Measurements from ENCODE around the gene RFWD3. TPM values are rescaled to one million over a fixed set of nuclear protein-coding genes. Genes with fewer than 3 reads are reported as not detected.

RFWD3 gene
- total RNA-seq, 1 experiment from 2014 or later, result 36.3 TPM

DNA sequence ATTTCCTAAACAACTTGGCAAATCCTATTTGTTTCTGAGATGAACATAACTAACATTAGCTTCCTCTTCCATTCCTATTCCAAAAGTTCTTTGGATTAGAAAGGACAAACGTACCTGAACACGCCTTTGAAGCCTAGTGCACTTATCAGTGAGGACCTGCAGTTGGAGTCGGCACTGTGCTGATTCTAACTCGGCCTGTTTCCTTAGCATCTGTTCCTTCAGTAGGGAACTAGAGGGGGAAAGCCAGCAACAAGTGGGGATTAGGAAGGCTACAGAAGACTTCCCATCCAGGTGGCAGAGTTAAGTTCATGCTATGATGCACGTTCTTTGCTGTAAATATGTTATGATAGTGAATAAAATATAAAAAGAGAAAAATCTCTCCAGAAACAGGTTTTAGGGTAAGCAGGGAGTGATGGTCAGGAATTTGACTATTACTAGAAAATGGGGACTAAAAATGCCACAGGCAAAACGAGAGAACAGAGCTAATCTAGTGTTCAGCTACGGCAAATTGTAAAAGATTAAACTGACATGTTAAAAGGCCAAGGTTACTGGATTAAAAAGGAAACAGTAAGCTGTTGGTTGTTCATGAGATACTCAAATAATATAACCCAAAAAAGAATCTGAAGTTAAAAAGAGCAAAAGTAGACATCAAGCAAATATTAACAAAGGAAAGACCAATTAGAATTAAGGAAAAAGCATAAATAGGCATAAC lies 28.8 kb downstream of the RFWD3 start:
- Histone ChIP-seq H3K79me2 (ENCODE audit: low read length) (peaks cover 28% of the 10 kb centered on the region), H3K9ac (ENCODE audit: low read length) (no peak overlapping the region), H2AFZ (ENCODE audit: low read length) (no peak overlapping the region), H3K27me3 (ENCODE audit: low read length) (no peaks in the 10 kb centered on the region), H3K9me2 (replicated peaks; ENCODE audit: insufficient read depth, low read length) (no peaks in the 10 kb centered on the region), H3K27ac (ENCODE audit: low read length) (no peak overlapping the region), H3K9me3 (ENCODE audit: low read length) (no peaks in the 10 kb centered on the region), H3K4me2 (ENCODE audit: low read depth, low read length, poor library complexity, severe bottlenecking) (no peak overlapping the region), H4K20me1 (ENCODE audit: insufficient read depth, low read depth, low read length) (no peaks in the 10 kb centered on the region), H3K4me3 (ENCODE audit: low read length) (no peak overlapping the region), H3K4me1 (ENCODE audit: low read length) (no peaks in the 10 kb centered on the region), H3K36me3 (ENCODE audit: insufficient read depth, low read length) (peaks cover 30% of the 10 kb centered on the region)
- no peak for DNase-seq

DNA sequence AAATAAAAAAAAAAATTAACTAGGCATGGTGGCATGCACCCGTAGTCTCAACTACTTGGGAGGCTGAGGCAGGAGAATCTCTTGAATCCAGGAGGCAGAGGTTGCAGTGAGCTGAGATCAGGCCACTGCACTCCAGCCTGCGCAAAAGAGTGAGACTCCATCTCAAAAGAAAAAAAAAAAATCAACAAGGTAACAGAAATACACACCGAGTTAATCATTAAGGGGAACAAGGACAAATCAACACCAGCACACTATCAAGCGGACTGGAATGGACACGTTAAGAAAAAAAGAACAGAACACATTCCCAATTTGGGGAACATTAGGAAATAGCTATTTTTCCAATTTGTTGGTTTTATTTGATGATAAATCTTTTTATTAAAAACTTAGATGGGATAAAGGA lies 31.4 kb downstream of the RFWD3 start:
- no peak for DNase-seq
- no peak overlapping the region for H3K27ac ChIP-seq (ENCODE audit: low read length)
- H3K9me2 ChIP-seq (replicated peaks; ENCODE audit: insufficient read depth, low read length), result no peaks in the 10 kb centered on the region
- H3K4me1 ChIP-seq (ENCODE audit: low read length), result no peaks in the 10 kb centered on the region
- no peak overlapping the region for H3K4me2 ChIP-seq (ENCODE audit: low read depth, low read length, poor library complexity, severe bottlenecking)
- H3K4me3 ChIP-seq (ENCODE audit: low read length), result no peak overlapping the region
- no peaks in the 10 kb centered on the region for H3K27me3 ChIP-seq (ENCODE audit: low read length)
- peaks cover 41% of the 10 kb centered on the region for H3K36me3 ChIP-seq (ENCODE audit: insufficient read depth, low read length)
- no peak overlapping the region for H2AFZ ChIP-seq (ENCODE audit: low read length)
- peaks cover 22% of the 10 kb centered on the region for H3K79me2 ChIP-seq (ENCODE audit: low read length)
- H3K9me3 ChIP-seq (ENCODE audit: low read length), result no peaks in the 10 kb centered on the region
- H3K9ac ChIP-seq (ENCODE audit: low read length), result no peak overlapping the region
- no peaks in the 10 kb centered on the region for H4K20me1 ChIP-seq (ENCODE audit: insufficient read depth, low read depth, low read length)

DNA sequence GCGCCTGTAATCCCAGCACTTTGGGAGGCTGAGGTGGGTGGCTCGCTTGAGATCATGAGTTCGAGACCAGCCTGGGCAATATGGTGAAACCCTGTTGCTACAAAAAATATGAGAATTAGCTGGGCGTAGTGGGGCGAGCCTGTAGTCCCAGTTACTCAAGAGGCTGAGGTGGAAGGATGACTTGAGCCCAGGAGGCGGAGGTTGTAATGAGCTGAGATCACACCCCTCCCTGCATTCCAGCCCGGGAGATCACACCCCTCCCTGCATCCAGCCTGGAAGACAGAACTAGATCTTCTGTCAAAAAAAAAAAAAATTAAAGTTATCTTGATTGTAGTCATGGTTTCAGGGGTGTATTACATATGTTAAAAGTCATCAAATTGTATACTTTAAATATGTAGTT lies 33.0 kb downstream of the RFWD3 start:
- no peaks in the 10 kb centered on the region for H3K9me2 ChIP-seq (replicated peaks; ENCODE audit: insufficient read depth, low read length)
- H2AFZ ChIP-seq (ENCODE audit: low read length), result no peak overlapping the region
- H4K20me1 ChIP-seq (ENCODE audit: insufficient read depth, low read depth, low read length), result no peaks in the 10 kb centered on the region
- no peak overlapping the region for H3K9ac ChIP-seq (ENCODE audit: low read length)
- DNase-seq, result no peak
- H3K36me3 ChIP-seq (ENCODE audit: insufficient read depth, low read length), result peaks cover 51% of the 10 kb centered on the region
- H3K27ac ChIP-seq (ENCODE audit: low read length), result no peak overlapping the region
- no peak overlapping the region for H3K4me3 ChIP-seq (ENCODE audit: low read length)
- no peak overlapping the region for H3K4me2 ChIP-seq (ENCODE audit: low read depth, low read length, poor library complexity, severe bottlenecking)
- H3K4me1 ChIP-seq (ENCODE audit: low read length), result no peaks in the 10 kb centered on the region
- H3K27me3 ChIP-seq (ENCODE audit: low read length), result no peaks in the 10 kb centered on the region
- no peaks in the 10 kb centered on the region for H3K9me3 ChIP-seq (ENCODE audit: low read length)
- H3K79me2 ChIP-seq (ENCODE audit: low read length), result peaks cover 19% of the 10 kb centered on the region

DNA sequence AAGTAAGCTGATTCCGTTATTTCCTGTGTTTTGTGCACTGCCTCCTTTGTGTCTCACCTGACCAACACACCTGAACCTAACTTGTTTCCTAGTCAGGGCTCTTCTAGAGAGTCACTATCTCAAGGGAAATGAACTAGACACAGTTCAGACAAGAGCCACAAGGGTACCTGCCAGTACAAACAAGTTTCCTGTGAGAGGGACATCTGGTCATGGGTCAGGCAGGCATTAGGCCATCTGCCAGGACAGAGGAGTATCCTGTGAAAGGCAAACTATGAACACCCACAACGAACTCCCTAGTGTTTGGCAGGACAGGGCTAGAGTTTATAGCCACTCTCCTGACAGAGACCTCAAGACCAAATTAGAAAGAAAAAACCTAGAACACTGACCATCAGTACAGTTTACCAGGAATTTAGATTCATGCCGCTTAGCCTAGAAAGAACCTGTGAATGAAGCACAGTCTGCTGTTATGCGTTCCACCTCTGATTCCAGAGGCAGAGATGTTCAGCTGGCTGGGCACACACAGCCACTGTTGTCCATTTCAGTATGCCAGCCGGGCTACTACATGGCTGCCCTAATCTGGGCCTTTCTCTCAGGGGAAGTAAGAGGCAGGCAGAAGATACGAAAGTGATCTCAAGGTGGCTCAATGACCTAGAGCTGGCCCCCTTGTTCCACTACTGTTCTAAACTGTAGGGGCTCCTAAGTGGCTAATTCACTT lies 39.0 kb downstream of the RFWD3 start:
- Histone ChIP-seq H3K27me3 (ENCODE audit: low read length) (no peaks in the 10 kb centered on the region), H3K9me3 (ENCODE audit: low read length) (no peaks in the 10 kb centered on the region), H4K20me1 (ENCODE audit: insufficient read depth, low read depth, low read length) (no peaks in the 10 kb centered on the region), H3K4me3 (ENCODE audit: low read length) (no peak overlapping the region), H3K9me2 (replicated peaks; ENCODE audit: insufficient read depth, low read length) (no peaks in the 10 kb centered on the region), H3K27ac (ENCODE audit: low read length) (no peak overlapping the region), H3K4me2 (ENCODE audit: low read depth, low read length, poor library complexity, severe bottlenecking) (no peak overlapping the region), H3K9ac (ENCODE audit: low read length) (no peak overlapping the region), H3K79me2 (ENCODE audit: low read length) (peaks cover 8% of the 10 kb centered on the region), H3K4me1 (ENCODE audit: low read length) (no peaks in the 10 kb centered on the region), H3K36me3 (ENCODE audit: insufficient read depth, low read length) (peaks cover 62% of the 10 kb centered on the region), H2AFZ (ENCODE audit: low read length) (no peak overlapping the region)
- no peak for DNase-seq

DNA sequence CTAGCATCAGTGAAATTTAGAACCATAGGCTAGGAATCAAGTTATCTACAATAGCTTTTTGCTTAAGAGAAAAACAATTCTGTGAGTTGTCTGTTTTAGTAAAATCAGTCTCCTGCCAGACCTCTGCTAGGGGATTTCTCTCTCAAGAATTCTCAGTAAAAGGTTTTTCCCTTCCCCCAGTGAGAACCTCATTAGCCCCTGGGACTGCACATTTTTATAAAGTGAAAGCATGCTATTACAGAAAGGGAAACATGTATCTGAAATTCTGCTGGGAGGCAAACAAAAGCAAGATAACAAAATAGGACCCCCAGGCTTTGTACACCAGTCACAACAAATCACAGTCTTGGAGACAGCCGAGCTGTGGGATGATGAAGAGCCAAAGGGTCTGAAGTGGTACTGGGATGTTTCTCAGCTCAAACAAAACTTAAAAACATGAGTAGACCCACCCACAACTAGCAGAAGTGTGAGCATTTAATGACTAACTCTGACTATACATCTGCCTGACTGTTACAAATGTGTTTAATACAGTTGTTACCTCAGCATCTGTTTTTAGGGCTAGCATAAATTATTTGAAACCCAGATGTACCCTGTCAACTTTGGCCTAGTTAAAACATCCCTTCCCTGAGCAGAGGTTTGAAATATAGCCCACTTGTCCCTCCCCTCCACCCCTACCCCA lies 39.8 kb downstream of the RFWD3 start:
- H3K27me3 ChIP-seq (ENCODE audit: low read length), result no peaks in the 10 kb centered on the region
- peaks cover 11% of the 10 kb centered on the region for H3K79me2 ChIP-seq (ENCODE audit: low read length)

DNA sequence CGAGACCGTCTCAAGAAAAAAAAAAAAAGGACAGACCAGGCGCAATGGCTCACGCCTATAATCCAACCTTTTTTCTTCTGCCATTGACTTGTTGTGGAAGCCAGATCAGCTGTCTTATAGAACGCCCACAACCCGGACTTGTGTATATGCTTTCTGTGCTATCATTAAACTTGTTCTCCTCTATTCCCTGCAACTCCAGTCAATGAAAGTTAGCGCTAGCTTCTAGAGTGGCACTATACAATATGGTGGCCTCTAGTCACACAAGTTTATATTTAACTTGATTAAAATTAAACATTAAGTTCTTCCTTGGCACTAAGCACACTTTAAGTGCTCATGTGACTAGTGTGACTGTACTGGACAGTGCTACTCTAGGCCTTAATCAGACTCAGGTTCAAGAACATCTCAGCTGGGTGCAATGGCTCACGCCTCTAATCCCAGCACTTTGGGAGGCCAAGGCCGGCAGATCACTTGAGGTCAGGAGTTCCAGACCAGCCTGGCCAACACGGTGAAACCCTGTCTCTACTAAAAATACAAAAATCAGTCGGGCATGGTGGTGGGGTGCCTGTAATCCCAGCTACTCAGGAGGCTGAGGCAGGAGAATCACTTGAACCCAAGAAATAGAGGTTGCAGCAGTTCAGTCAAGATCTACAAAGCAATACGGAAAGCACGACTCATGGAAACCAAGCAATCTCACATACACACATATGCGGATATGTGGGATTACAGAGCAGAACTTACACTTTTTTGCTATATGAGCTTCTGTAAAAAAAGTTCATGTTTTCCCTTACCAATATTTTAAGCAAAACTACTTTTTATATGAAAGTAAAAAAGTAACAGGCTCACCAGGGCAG lies 41.0 kb downstream of the RFWD3 start:
- Histone ChIP-seq H4K20me1 (ENCODE audit: insufficient read depth, low read depth, low read length) (no peaks in the 10 kb centered on the region), H3K4me2 (ENCODE audit: low read depth, low read length, poor library complexity, severe bottlenecking) (no peak overlapping the region), H3K4me1 (ENCODE audit: low read length) (no peaks in the 10 kb centered on the region), H3K27ac (ENCODE audit: low read length) (no peak overlapping the region), H3K4me3 (ENCODE audit: low read length) (no peak overlapping the region), H3K9ac (ENCODE audit: low read length) (no peak overlapping the region), H3K9me2 (replicated peaks; ENCODE audit: insufficient read depth, low read length) (no peaks in the 10 kb centered on the region), H3K79me2 (ENCODE audit: low read length) (peaks cover 11% of the 10 kb centered on the region), H3K9me3 (ENCODE audit: low read length) (no peaks in the 10 kb centered on the region), H2AFZ (ENCODE audit: low read length) (no peak overlapping the region), H3K36me3 (ENCODE audit: insufficient read depth, low read length) (peaks cover 61% of the 10 kb centered on the region), H3K27me3 (ENCODE audit: low read length) (no peaks in the 10 kb centered on the region)
- no peak for DNase-seq

More for the DNA sequence above, 39.8 kb downstream of the RFWD3 start:
- Histone ChIP-seq H3K27ac (ENCODE audit: low read length) (no peak overlapping the region), H3K36me3 (ENCODE audit: insufficient read depth, low read length) (peaks cover 69% of the 10 kb centered on the region), H3K9ac (ENCODE audit: low read length) (no peak overlapping the region), H3K4me1 (ENCODE audit: low read length) (no peaks in the 10 kb centered on the region), H3K9me3 (ENCODE audit: low read length) (no peaks in the 10 kb centered on the region), H2AFZ (ENCODE audit: low read length) (no peak overlapping the region), H3K4me2 (ENCODE audit: low read depth, low read length, poor library complexity, severe bottlenecking) (no peak overlapping the region), H3K4me3 (ENCODE audit: low read length) (no peak overlapping the region), H3K9me2 (replicated peaks; ENCODE audit: insufficient read depth, low read length) (no peaks in the 10 kb centered on the region), H4K20me1 (ENCODE audit: insufficient read depth, low read depth, low read length) (no peaks in the 10 kb centered on the region)
- DNase-seq, result no peak

DNA sequence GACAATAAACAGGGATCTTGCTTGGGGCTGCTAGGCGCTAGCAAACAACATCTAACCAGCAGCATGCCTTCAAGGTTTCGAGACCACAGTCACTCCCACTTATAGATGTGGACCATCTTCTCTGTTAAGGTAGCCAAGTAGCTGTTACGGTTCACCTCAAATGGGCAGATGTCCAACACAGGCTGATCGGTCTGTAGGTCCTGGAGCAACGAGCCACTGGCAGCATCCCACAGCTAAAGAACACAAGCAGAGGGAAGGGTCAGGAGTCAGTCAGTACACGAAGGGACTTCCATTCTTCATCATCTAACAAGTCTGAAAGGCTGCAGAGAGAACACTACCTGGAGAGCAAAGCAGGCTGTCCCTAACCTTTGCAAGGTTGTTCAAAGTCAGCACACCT lies 42.8 kb downstream of the RFWD3 start:
- H3K4me1 ChIP-seq (ENCODE audit: low read length), result no peaks in the 10 kb centered on the region
- no peaks in the 10 kb centered on the region for H4K20me1 ChIP-seq (ENCODE audit: insufficient read depth, low read depth, low read length)
- no peaks in the 10 kb centered on the region for H3K9me3 ChIP-seq (ENCODE audit: low read length)
- H3K27ac ChIP-seq (ENCODE audit: low read length), result no peak overlapping the region
- DNase-seq, result no peak
- H3K27me3 ChIP-seq (ENCODE audit: low read length), result no peaks in the 10 kb centered on the region
- H2AFZ ChIP-seq (ENCODE audit: low read length), result no peak overlapping the region
- peaks cover 9% of the 10 kb centered on the region for H3K79me2 ChIP-seq (ENCODE audit: low read length)
- H3K4me2 ChIP-seq (ENCODE audit: low read depth, low read length, poor library complexity, severe bottlenecking), result no peak overlapping the region
- peaks cover 54% of the 10 kb centered on the region for H3K36me3 ChIP-seq (ENCODE audit: insufficient read depth, low read length)
- no peak overlapping the region for H3K9ac ChIP-seq (ENCODE audit: low read length)
- no peak overlapping the region for H3K4me3 ChIP-seq (ENCODE audit: low read length)
- H3K9me2 ChIP-seq (replicated peaks; ENCODE audit: insufficient read depth, low read length), result no peaks in the 10 kb centered on the region
